Panc1 (cell line): Measurements from ENCODE around the gene TTC16. TPM values are rescaled to one million over a fixed set of nuclear protein-coding genes. Genes with fewer than 3 reads are reported as not detected.
A peak's percentile ranks its signal among the peaks of the same experiment; 100 is the strongest.

Source experiments
- ATAC-seq: fragments of 200-7000 bp; cut with Tn5 transposase; 2 replicates; pipeline ENCODE4 v1.9.1; 2020; ENCODE audit warnings: mild to moderate bottlenecking, moderate library complexity
- BruUV-seq: library from RNA; stranded (reverse); fragments of 400-500 nt; replicated peaks from 2 replicates; lab custom pipeline; 2021; lab: Mats Ljungman, UMichigan
- CTCF ChIA-PET: fragments of 300-600 bp; sonication (Branson Sonifier 250); formaldehyde crosslinking; loops from one replicate; lab custom pipeline; 2022; ENCODE audit warnings: antibody characterized with exemption; lab: Charles Lee
- POLR2A ChIA-PET: fragments of 300-600 bp; sonication (Branson Sonifier 250); formaldehyde crosslinking; loops from one replicate; lab custom pipeline; 2022; ENCODE audit warnings: antibody characterized with exemption; lab: Charles Lee
- DNase-seq: peaks from one replicate; pipeline ENCODE4 v3.0.0-alpha.2; 2010; ENCODE audit warnings: low read depth, low spot score
- H3K27ac ChIP-seq: 2 replicates; pipeline ENCODE4 v1.5.1; 2011; ENCODE audit warnings: mild to moderate bottlenecking, low read length, inconsistent platforms
- H3K27me3 ChIP-seq: fragments of 200-500 bp; sonication (Bioruptor generic); 2 replicates; pipeline ENCODE4 v1.6.0; 2014; ENCODE audit warnings: low read length, inconsistent platforms; ENCODE audit not compliant: control insufficient read depth, insufficient read depth
- H3K36me3 ChIP-seq: fragments of 200-500 bp; sonication (Bioruptor generic); 2 replicates; pipeline ENCODE4 v1.5.1; 2014; ENCODE audit warnings: inconsistent platforms, mild to moderate bottlenecking, low read length, moderate library complexity; ENCODE audit not compliant: control insufficient read depth, insufficient read depth
- H3K4me1 ChIP-seq: 2 replicates; pipeline ENCODE4 v1.5.1; 2011; ENCODE audit warnings: inconsistent platforms, mild to moderate bottlenecking, low read length, moderate library complexity; ENCODE audit not compliant: control insufficient read depth, insufficient read depth
- H3K4me3 ChIP-seq, 2 experiments: 2 replicates each; pipeline ENCODE4 v1.5.1; 2011 to 2012; ENCODE audit warnings: low read depth in 2 of 2, low read length in 2 of 2, mild to moderate bottlenecking in 2 of 2, inconsistent platforms in 1 of 2, moderate library complexity in 1 of 2
- H3K9me3 ChIP-seq: fragments of 200-500 bp; sonication (Bioruptor generic); 2 replicates; pipeline ENCODE4 v1.5.1; 2014; ENCODE audit warnings: low read depth, mild to moderate bottlenecking, inconsistent platforms, low read length, moderate library complexity; ENCODE audit not compliant: control insufficient read depth, insufficient read depth
- CTCF ChIP-seq: fragments of 450-650 bp; IDR thresholded peaks from 2 replicates; pipeline ENCODE4 v1.5.1; 2017; ENCODE audit warnings: mild to moderate bottlenecking
- POLR2AphosphoS5 ChIP-seq: IDR thresholded peaks from 2 replicates; pipeline ENCODE4 v1.6.1; 2012; ENCODE audit warnings: mild to moderate bottlenecking, low read depth, low read length, moderate library complexity
- REST ChIP-seq, 2 experiments: IDR thresholded peaks; 2 replicates each; pipeline ENCODE4 v1.6.1; 2011 to 2012; ENCODE audit warnings: low read depth in 2 of 2, control low read depth in 1 of 2, low read length in 1 of 2, mild to moderate bottlenecking in 1 of 2, moderate library complexity in 1 of 2; ENCODE audit not compliant: insufficient read depth in 1 of 2
- SIN3A ChIP-seq: IDR thresholded peaks from 2 replicates; pipeline ENCODE4 v1.6.1; 2012; ENCODE audit warnings: low read depth, mild to moderate bottlenecking, low read length, moderate library complexity, borderline replicate concordance; ENCODE audit not compliant: insufficient read depth
- TCF7L2 ChIP-seq: IDR thresholded peaks from 2 replicates; pipeline ENCODE4 v1.6.1; 2011; ENCODE audit warnings: mild to moderate bottlenecking, low read depth, low read length, inconsistent platforms
- in situ Hi-C: cut with HindIII; loops from 2 replicates; pipeline ENCODE4 v1.10.0; 2016; ENCODE audit warnings: low sequenced_read_pairs, low pct_unique_long_range_greater_than_20kb
- intact Hi-C: fragments of 100-400 bp; cut with micrococcal nuclease; formaldehyde crosslinking; loops from one replicate; pipeline ENCODE4 v1.10.0; 2022; ENCODE audit not compliant: unreplicated experiment
- total RNA-seq: library from RNA; stranded (reverse); gene quantifications from one replicate; pipeline ENCODE4 v1.2.1, GENCODE V29; 2021; ENCODE audit not compliant: unreplicated experiment

TTC16 gene
- total RNA-seq, 1 experiment from 2014 or later = 0.05 TPM

GRCh38 chr9:127714020-127714750, 1.7 kb upstream of the TTC16 start:
- DNase-seq (no peak), ATAC-seq (no peak)
- peak overlapping the region; percentile 44 for H3K27ac ChIP-seq
- in situ Hi-C loops (no loop called here), intact Hi-C loops (no loop called here)
- peaks cover 11% of the 10 kb centered on the region for H3K4me1 ChIP-seq
- POLR2A ChIA-PET = no interaction called here
- H3K36me3 ChIP-seq = peaks cover 3% of the 10 kb centered on the region; the same call in 1 of the 2 replicates
- CTCF ChIA-PET = no interaction called here
- H3K27me3 ChIP-seq = no peaks in the 10 kb centered on the region
- TF ChIP-seq SIN3A = no peak
- no peak for TF ChIP-seq TCF7L2
- TF ChIP-seq CTCF = no peak
- TF ChIP-seq POLR2AphosphoS5 = no peak
- TF ChIP-seq REST (IDR thresholded peaks at IDR 0.05; ENCODE audit: insufficient read depth in 1 of 2, low read depth in 2 of 2, low read length in 1 of 2) = no peak
- H3K4me3 ChIP-seq = peak overlapping the region; percentile 49 to 86
- BruUV-seq = no TSS peak
- H3K9me3 ChIP-seq = no peaks in the 10 kb centered on the region

- in situ Hi-C loops = no loop called here
- ChIA-PET POLR2A (no interaction called here), CTCF (no interaction called here)
These were observed 869 bp upstream of the TTC16 start for GRCh38 chr9:127714951-127715469.

More at GRCh38 chr9:127714951-127715469, 869 bp upstream of the TTC16 start:
- H3K27me3 ChIP-seq = no peaks in the 10 kb centered on the region
- TSS peak; percentile 84 for BruUV-seq
- H3K36me3 ChIP-seq = peaks cover 3% of the 10 kb centered on the region; the same call in 1 of the 2 replicates
- ATAC-seq (peak; percentile 24), DNase-seq (no peak)
- H3K4me3 ChIP-seq = peak overlapping the region; percentile 75 to 86
- H3K4me1 ChIP-seq = peaks cover 11% of the 10 kb centered on the region
- intact Hi-C loops = no loop called here
- H3K9me3 ChIP-seq = no peaks in the 10 kb centered on the region
- TF ChIP-seq TCF7L2 (no peak), POLR2AphosphoS5 (no peak)
- H3K27ac ChIP-seq = peak overlapping the region; percentile 54; the same call in 1 of the 2 replicates
